AG10803 (cell line): Measurements from ENCODE around the gene ZNF609.

Experiments used
- DNase-seq: peaks from one replicate; pipeline ENCODE4 v3.0.0; 2010; ENCODE audit warnings: low read depth
- H3K4me3 ChIP-seq: 2 replicates; pipeline ENCODE4 v1.5.1; 2011; ENCODE audit warnings: mild to moderate bottlenecking, low read length, control low read depth
- CTCF ChIP-seq: conservative IDR thresholded peaks from 2 replicates; pipeline ENCODE4 v1.5.1; 2011; ENCODE audit warnings: mild to moderate bottlenecking, low read length, control low read depth, inconsistent platforms

Gene ZNF609

GRCh38 chr15:64618540-64618939 lies 158.2 kb downstream of the ZNF609 start:
- no peak for TF ChIP-seq CTCF
- no peak overlapping the region for H3K4me3 ChIP-seq
- no peak for DNase-seq

GRCh38 chr15:64619880-64620839 lies 159.8 kb downstream of the ZNF609 start:
- DNase-seq = peak; percentile 73
- H3K4me3 ChIP-seq = no peak overlapping the region
- no peak for TF ChIP-seq CTCF

GRCh38 chr15:64621056-64621455 lies 160.7 kb downstream of the ZNF609 start:
- DNase-seq = no peak
- H3K4me3 ChIP-seq = no peak overlapping the region
- TF ChIP-seq CTCF = no peak

GRCh38 chr15:64622410-64623260 lies 162.3 kb downstream of the ZNF609 start:
- DNase-seq = no peak
- TF ChIP-seq CTCF = no peak
- no peak overlapping the region for H3K4me3 ChIP-seq

GRCh38 chr15:64623347-64623996 lies 163.1 kb downstream of the ZNF609 start:
- peak; percentile 85 for DNase-seq
- H3K4me3 ChIP-seq = no peak overlapping the region
- no peak for TF ChIP-seq CTCF

GRCh38 chr15:64624242-64624641 lies 163.9 kb downstream of the ZNF609 start:
- DNase-seq = no peak
- no peak overlapping the region for H3K4me3 ChIP-seq
- no peak for TF ChIP-seq CTCF
